Activated naive CD8-positive, alpha-beta T cell treated with anti-CD3 and anti-CD28 coated beads for 36 hours (primary cell): ENCODE data around the gene CNTNAP3B. TPM values are rescaled to one million over a fixed set of nuclear protein-coding genes. Genes with fewer than 3 reads are reported as not detected.
"Not testable (repeated sequence)": the region's sequence is repeated elsewhere in the genome, so short reads cannot be mapped to it uniquely, and the experiment has no call there.

Experiments used
- DNase-seq: peaks from one replicate; pipeline ENCODE4 v3.0.0; 2021
- H3K27ac Mint-ChIP-seq: one replicate; pipeline ENCODE4 v1.8.0; 2022; ENCODE audit warnings: mild to moderate bottlenecking, moderate library complexity, mixed read lengths
- H3K27me3 Mint-ChIP-seq: one replicate; pipeline ENCODE4 v1.8.0; 2022; ENCODE audit warnings: mild to moderate bottlenecking, mixed read lengths
- H3K36me3 Mint-ChIP-seq: one replicate; pipeline ENCODE4 v1.8.0; 2021; ENCODE audit warnings: mild to moderate bottlenecking, mixed read lengths
- H3K4me1 Mint-ChIP-seq: one replicate; pipeline ENCODE4 v1.8.0; 2021; ENCODE audit warnings: mixed read lengths
- H3K4me3 Mint-ChIP-seq: one replicate; pipeline ENCODE4 v1.8.0; 2022; ENCODE audit warnings: mild to moderate bottlenecking, moderate library complexity, mixed read lengths
- H3K9me3 Mint-ChIP-seq: one replicate; pipeline ENCODE4 v1.8.0; 2022; ENCODE audit warnings: mixed read lengths
- total RNA-seq, 2 experiments: library from RNA; stranded (reverse); gene quantifications; one replicate each; pipeline ENCODE4 v1.2.3, GENCODE V29; 2021

Gene CNTNAP3B
- total RNA-seq, 2 experiments from 2014 or later, result not detected

GRCh38 chr9:42020639-42021038, 108.6 kb downstream of the CNTNAP3B start:
- not testable (repeated sequence) for H3K4me1 Mint-ChIP-seq, H3K27ac Mint-ChIP-seq, H3K27me3 Mint-ChIP-seq, H3K9me3 Mint-ChIP-seq, DNase-seq, H3K4me3 Mint-ChIP-seq, H3K36me3 Mint-ChIP-seq

GRCh38 chr9:42018220-42018922, 110.9 kb downstream of the CNTNAP3B start:
- DNase-seq, H3K36me3 Mint-ChIP-seq, H3K27ac Mint-ChIP-seq, H3K4me1 Mint-ChIP-seq, H3K4me3 Mint-ChIP-seq, H3K9me3 Mint-ChIP-seq, H3K27me3 Mint-ChIP-seq: not testable (repeated sequence)

- not testable (repeated sequence) for DNase-seq, H3K9me3 Mint-ChIP-seq, H3K4me3 Mint-ChIP-seq, H3K27me3 Mint-ChIP-seq, H3K4me1 Mint-ChIP-seq, H3K27ac Mint-ChIP-seq, H3K36me3 Mint-ChIP-seq
Observed at GRCh38 chr9:42014317-42014716, 114.9 kb downstream of the CNTNAP3B start.

GRCh38 chr9:41991607-41992006, 137.6 kb downstream of the CNTNAP3B start:
- not testable (repeated sequence) for H3K9me3 Mint-ChIP-seq, H3K27ac Mint-ChIP-seq, H3K4me1 Mint-ChIP-seq, DNase-seq, H3K36me3 Mint-ChIP-seq, H3K27me3 Mint-ChIP-seq, H3K4me3 Mint-ChIP-seq

GRCh38 chr9:41980271-41980670, 149.0 kb downstream of the CNTNAP3B start:
- H3K4me3 Mint-ChIP-seq, H3K27ac Mint-ChIP-seq, H3K27me3 Mint-ChIP-seq, H3K36me3 Mint-ChIP-seq, DNase-seq, H3K9me3 Mint-ChIP-seq, H3K4me1 Mint-ChIP-seq: not testable (repeated sequence)

GRCh38 chr9:41977965-41978600, 151.1 kb downstream of the CNTNAP3B start:
- H3K27ac Mint-ChIP-seq, DNase-seq, H3K27me3 Mint-ChIP-seq, H3K9me3 Mint-ChIP-seq, H3K36me3 Mint-ChIP-seq, H3K4me1 Mint-ChIP-seq, H3K4me3 Mint-ChIP-seq: not testable (repeated sequence)

GRCh38 chr9:41974906-41975305, 154.3 kb downstream of the CNTNAP3B start:
- not testable (repeated sequence) for H3K27ac Mint-ChIP-seq, H3K4me3 Mint-ChIP-seq, H3K36me3 Mint-ChIP-seq, H3K9me3 Mint-ChIP-seq, H3K4me1 Mint-ChIP-seq, DNase-seq, H3K27me3 Mint-ChIP-seq

- H3K9me3 Mint-ChIP-seq, DNase-seq, H3K36me3 Mint-ChIP-seq, H3K4me3 Mint-ChIP-seq, H3K27ac Mint-ChIP-seq, H3K4me1 Mint-ChIP-seq, H3K27me3 Mint-ChIP-seq: not testable (repeated sequence)
Observed at GRCh38 chr9:41953007-41953406, 176.2 kb downstream of the CNTNAP3B start.

- not testable (repeated sequence) for H3K4me1 Mint-ChIP-seq, DNase-seq, H3K27ac Mint-ChIP-seq, H3K4me3 Mint-ChIP-seq, H3K9me3 Mint-ChIP-seq, H3K36me3 Mint-ChIP-seq, H3K27me3 Mint-ChIP-seq
Observed at GRCh38 chr9:41941738-41942137, 187.5 kb downstream of the CNTNAP3B start.

GRCh38 chr9:41938143-41938542, 191.1 kb downstream of the CNTNAP3B start:
- H3K9me3 Mint-ChIP-seq, DNase-seq, H3K27ac Mint-ChIP-seq, H3K4me3 Mint-ChIP-seq, H3K27me3 Mint-ChIP-seq, H3K36me3 Mint-ChIP-seq, H3K4me1 Mint-ChIP-seq: not testable (repeated sequence)

- H3K27me3 Mint-ChIP-seq, H3K4me3 Mint-ChIP-seq, H3K36me3 Mint-ChIP-seq, H3K27ac Mint-ChIP-seq, DNase-seq, H3K4me1 Mint-ChIP-seq, H3K9me3 Mint-ChIP-seq: not testable (repeated sequence)
Observed at GRCh38 chr9:41935727-41936126, 193.5 kb downstream of the CNTNAP3B start.

- H3K9me3 Mint-ChIP-seq, H3K36me3 Mint-ChIP-seq, H3K27me3 Mint-ChIP-seq, H3K4me1 Mint-ChIP-seq, H3K4me3 Mint-ChIP-seq, H3K27ac Mint-ChIP-seq, DNase-seq: not testable (repeated sequence)
Observed at GRCh38 chr9:41929172-41929571, 200.1 kb downstream of the CNTNAP3B start.

GRCh38 chr9:41917374-41917773, 211.9 kb downstream of the CNTNAP3B start:
- H3K27ac Mint-ChIP-seq, H3K4me1 Mint-ChIP-seq, H3K9me3 Mint-ChIP-seq, H3K4me3 Mint-ChIP-seq, H3K36me3 Mint-ChIP-seq, H3K27me3 Mint-ChIP-seq, DNase-seq: not testable (repeated sequence)

GRCh38 chr9:41905488-41905887, 223.7 kb downstream of the CNTNAP3B start:
- DNase-seq, H3K4me3 Mint-ChIP-seq, H3K4me1 Mint-ChIP-seq, H3K36me3 Mint-ChIP-seq, H3K27me3 Mint-ChIP-seq, H3K27ac Mint-ChIP-seq, H3K9me3 Mint-ChIP-seq: not testable (repeated sequence)

GRCh38 chr9:41902762-41903161, 226.5 kb downstream of the CNTNAP3B start:
- H3K9me3 Mint-ChIP-seq, H3K27ac Mint-ChIP-seq, H3K36me3 Mint-ChIP-seq, H3K4me1 Mint-ChIP-seq, H3K27me3 Mint-ChIP-seq, H3K4me3 Mint-ChIP-seq, DNase-seq: not testable (repeated sequence)

- not testable (repeated sequence) for H3K27me3 Mint-ChIP-seq, H3K9me3 Mint-ChIP-seq, H3K27ac Mint-ChIP-seq, H3K4me1 Mint-ChIP-seq, H3K4me3 Mint-ChIP-seq, H3K36me3 Mint-ChIP-seq, DNase-seq
Observed at GRCh38 chr9:41898720-41899343, 230.4 kb downstream of the CNTNAP3B start.
